Endothelial cell of umbilical vein (primary cell): ENCODE results near the gene G6PC1.

Source experiments
- CTCF ChIP-seq, 2 donors: IDR thresholded peaks; 1 replicate in 1 of 2; 2 replicates in 1 of 2; pipeline ENCODE4 v1.5.1; 2011; ENCODE audit warnings: low read length in 2 of 2, mild to moderate bottlenecking in 2 of 2, moderate library complexity in 2 of 2, control low read depth in 1 of 2, inconsistent platforms in 1 of 2, low read depth in 1 of 2; ENCODE audit not compliant: insufficient read depth in 1 of 2; ENCODE audit errors: extremely low read depth in 1 of 2
- EZH2 ChIP-seq: IDR thresholded peaks from 2 replicates; pipeline ENCODE4 v1.6.1; 2012; ENCODE audit warnings: borderline replicate concordance, low read depth, mild to moderate bottlenecking, moderate library complexity, low read length, inconsistent platforms; ENCODE audit not compliant: severe bottlenecking
- FOS ChIP-seq: IDR thresholded peaks from 2 replicates; pipeline ENCODE4 v1.6.1; 2011; ENCODE audit warnings: mild to moderate bottlenecking, low read length, moderate library complexity, borderline replicate concordance; ENCODE audit not compliant: insufficient read depth
- JUN ChIP-seq: IDR thresholded peaks from 2 replicates; pipeline ENCODE4 v1.6.1; 2011; ENCODE audit warnings: borderline replicate concordance, low read depth; ENCODE audit not compliant: insufficient read length, insufficient read depth
- MAX ChIP-seq: IDR thresholded peaks from 2 replicates; pipeline ENCODE4 v1.6.1; 2011; ENCODE audit not compliant: insufficient read depth, insufficient read length
- MYC ChIP-seq: IDR thresholded peaks from one replicate; pipeline ENCODE4 v1.6.1; 2011; ENCODE audit warnings: mild to moderate bottlenecking, low read depth, low read length
- POLR2A ChIP-seq: IDR thresholded peaks from 2 replicates; pipeline ENCODE4 v1.6.1; 2012; ENCODE audit warnings: low read depth, mild to moderate bottlenecking, control low read depth, low read length
- POLR2AphosphoS5 ChIP-seq: IDR thresholded peaks from 2 replicates; pipeline ENCODE4 v1.6.1; 2012; ENCODE audit warnings: low read depth, mild to moderate bottlenecking, control low read depth, low read length, moderate library complexity; ENCODE audit not compliant: insufficient read depth

- TF ChIP-seq CTCF (IDR thresholded peaks at IDR 0.05; ENCODE audit: extremely low read depth in 1 of 2, insufficient read depth in 1 of 2, low read depth in 1 of 2, low read length in 2 of 2) (no peak), POLR2A (no peak), EZH2 (no peak), MYC (no peak), MAX (no peak), POLR2AphosphoS5 (no peak), JUN (no peak), FOS (no peak)
These were observed 6.1 kb upstream of the G6PC1 start for GRCh38 chr17:42894283-42895184.
